CD4-positive, alpha-beta T cell treated with Interleukin-4 for 4 hours (primary cell): ENCODE results near the gene AGXT.

ENCODE experiments used
- DNase-seq: peaks from one replicate; pipeline ENCODE4 v3.0.0-alpha.2; 2020

AGXT gene

GRCh38 chr2:240869956-240870875, 1.6 kb downstream of the AGXT start:
- no peak for DNase-seq

DNA sequence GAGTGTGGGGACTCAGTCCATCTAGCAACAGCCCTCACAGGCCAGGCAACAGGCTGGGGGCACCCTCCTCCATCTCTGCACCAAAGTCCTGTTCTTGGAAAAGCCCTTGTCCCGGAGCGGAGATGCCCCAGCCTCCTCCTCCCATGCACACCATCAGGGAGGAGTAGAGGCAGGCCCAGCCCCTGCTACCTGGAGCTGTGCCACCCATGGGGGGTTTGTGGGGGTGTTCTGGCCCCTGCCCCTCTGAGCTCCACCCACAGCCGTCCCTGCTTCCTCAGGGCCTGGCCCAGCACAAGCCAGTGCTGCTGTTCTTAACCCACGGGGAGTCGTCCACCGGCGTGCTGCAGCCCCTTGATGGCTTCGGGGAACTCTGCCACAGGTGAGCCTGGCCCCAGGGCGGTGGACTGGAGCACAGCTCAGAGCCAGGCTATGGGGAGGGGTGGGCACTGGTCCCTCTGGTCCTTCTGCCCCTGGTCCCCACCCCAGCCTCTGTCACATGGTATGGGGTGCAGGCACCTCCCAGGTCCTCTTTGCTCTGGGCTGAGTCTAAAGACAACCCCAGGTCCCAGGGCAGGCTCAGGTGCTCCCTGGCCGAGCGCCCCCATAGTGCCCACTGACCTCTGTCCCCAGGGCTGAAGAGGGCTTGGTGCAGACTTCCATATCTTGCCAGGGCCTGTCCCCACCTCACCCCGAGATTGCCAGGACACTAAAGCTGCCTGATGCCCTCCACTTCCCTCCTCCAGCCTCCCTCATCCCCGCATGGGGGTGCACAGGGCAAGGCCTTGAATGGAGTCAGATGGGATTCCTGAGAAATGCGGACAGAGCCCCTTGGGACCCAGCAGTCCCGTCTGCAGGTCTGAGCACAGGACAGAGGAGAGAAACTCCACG, 2.7 kb downstream of the AGXT start:
- DNase-seq: no peak

- no peak for DNase-seq
Observed at GRCh38 chr2:240872317-240873097, 3.9 kb downstream of the AGXT start.

DNA sequence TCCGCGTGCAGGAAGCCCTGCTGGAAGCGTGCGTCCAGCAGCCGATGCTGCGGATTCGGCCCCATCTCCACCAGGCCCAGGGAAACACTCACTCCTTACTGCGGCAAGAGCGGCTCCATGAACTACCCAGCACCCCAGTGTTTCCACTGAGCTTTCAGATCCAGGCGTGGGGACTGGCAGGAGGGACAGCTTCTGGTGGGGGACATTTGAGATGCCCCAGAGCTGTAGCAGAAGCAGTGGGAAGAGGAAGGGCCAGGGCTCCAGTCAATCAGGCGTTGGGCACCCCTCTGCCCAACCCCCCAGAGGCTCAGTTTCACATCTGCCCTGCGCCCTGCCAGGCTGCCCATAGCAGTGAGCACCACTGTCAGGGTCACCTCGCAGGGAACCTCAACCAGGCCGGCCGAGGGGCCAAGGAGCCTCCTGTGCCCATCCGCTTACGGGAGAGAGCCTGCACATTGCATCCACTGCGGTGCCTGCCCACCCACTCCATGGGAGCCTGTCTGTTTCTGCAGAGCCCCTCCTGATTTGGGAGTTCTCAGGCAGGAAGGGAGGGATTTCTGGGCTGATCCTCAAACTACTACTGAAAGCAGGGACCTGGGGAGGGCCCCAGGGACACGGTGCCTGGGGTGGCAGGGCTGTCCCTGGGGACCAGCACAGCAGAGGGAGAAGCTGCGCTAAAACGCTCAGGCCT, 4.6 kb downstream of the AGXT start:
- no peak for DNase-seq

DNA sequence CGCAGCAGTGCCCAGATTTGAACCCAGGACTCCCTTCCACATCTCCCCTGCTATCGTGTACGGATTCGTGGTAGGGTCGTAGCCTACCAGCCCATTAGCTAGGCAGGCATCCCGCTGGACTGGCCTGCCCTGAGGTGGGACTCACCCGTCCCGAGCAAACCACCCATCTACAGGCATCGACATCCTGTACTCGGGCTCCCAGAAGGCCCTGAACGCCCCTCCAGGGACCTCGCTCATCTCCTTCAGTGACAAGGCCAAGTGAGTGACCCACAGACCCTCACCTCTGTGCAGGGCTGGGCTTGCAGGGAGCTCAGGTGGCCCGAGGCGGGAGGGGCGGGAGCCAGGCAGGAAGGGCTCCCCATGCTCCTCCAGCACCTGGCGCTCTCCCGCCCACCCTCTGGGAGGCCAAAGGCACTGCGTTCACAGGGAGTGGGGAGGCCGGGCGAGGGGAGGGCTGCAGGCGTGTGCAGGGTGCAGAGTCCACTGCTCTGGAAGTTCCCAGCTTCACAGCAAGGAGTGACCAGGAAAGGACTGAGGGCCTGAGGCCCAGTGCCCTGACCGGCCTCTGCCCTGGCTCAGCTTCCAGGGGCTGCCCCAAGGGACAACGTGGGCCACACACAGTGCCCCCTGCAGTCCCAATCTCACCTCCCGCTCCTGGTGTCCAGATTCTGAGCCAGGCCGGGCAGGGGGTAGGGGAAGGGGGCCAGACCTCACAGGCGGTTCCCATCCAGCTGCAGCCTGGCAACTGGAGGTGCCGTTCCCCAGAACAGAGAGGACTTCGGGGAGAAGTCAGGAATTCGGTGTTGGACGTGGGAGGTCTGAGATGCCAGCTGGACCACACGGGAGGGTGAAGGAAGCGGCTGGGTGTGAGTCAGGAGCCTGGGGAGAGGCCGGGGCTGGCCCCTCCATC, 5.4 kb downstream of the AGXT start:
- DNase-seq: no peak

GRCh38 chr2:240874715-240875227, 6.1 kb downstream of the AGXT start:
- no peak for DNase-seq

- no peak for DNase-seq
Observed at GRCh38 chr2:240875228-240876034, 6.8 kb downstream of the AGXT start.

GRCh38 chr2:240876035-240876474, 7.4 kb downstream of the AGXT start:
- DNase-seq: no peak

- no peak for DNase-seq
Observed at GRCh38 chr2:240876475-240877251, 8.0 kb downstream of the AGXT start.

DNA sequence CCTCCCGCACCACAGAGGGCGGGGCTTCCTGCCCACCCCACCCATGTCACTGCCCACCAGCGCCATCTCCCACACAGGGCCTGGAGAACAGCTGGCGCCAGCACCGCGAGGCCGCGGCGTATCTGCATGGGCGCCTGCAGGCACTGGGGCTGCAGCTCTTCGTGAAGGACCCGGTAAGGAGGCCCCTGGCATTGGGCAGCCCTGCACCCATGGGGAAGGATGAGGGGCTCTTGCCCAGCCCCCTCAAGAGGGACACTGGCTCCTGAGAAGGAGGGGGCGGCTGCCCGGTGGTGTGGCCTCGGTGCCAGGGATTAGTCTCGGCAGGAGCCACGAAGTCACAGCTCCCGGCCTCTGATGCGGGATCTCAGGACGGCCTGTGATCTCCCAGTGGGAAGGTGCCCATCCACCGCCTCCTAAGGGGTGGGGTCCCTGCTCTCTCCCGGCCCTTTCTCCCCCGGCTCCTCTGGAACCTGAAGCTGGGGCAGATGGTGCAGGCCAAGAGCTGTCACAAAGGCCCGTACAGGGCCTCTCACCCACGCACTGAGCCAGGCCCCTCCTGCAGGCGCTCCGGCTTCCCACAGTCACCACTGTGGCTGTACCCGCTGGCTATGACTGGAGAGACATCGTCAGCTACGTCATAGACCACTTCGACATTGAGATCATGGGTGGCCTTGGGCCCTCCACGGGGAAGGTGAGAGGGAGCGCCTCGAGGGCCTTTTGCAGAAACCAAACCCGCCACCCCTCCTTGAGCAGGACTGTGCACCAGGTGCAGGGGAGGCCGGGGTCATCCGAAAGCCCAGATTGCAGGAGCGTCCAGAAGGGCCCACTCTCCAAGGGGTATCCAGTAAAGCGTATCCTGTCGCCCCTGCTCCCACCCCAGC, 9.1 kb downstream of the AGXT start:
- no peak for DNase-seq

- DNase-seq: no peak
Observed at GRCh38 chr2:240878341-240878936, 9.8 kb downstream of the AGXT start.

DNA sequence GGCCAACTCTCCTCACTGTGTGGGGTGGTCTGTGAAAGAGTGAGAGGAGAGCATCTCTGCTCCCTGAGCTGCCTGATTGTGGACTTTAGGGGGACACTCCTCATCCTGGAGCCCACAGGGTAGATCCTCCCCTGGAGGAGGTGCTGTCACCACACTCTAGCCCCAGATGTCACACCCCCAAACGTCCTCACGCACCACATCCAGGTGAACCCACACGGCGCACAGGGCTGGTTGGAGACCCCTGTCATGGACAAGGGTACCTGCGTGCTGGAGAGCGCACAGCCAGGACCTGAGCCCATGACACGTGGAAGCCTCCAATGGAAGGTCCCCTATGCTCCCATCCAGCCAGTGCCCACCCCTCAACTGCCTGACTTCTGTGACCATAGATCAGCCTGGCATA, 10.5 kb downstream of the AGXT start:
- no peak for DNase-seq

DNA sequence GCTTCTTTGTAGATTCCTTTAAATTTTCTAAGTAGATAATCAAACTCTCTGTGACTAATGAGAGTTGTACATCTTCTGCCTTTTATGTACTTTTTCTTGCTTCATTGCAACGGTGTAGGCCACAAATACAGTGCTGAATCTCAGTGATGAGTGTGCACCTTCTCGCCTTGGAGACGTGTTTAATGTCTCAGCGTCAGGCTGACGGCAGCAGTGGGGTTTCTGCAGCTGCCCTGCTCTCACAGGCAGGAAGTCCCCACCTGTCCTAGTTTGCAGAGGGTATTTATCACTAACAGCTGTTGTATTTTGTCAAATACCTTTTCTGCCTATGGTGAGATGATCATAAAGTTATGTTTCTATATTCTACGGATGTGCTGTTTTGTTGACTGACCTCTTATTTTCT, 13.3 kb downstream of the AGXT start:
- no peak for DNase-seq

DNA sequence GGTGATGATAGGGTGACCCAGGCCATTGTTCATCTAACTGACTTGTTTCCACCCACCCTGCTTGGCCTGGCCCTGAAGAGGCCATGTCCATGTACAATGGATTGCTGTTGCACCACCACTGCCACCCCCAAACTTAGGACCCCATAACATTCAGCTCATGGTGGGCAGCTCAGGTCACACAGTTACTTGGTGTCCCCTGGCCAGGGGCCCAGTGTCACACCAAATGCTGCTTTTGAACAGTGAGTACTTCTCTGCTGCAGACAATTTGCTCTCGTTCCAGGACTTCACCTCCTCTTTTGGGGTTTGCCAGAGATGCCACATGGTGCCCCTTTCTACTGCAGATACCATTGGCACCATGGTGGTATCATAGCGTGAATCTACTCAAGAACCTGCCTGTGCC, 15.6 kb downstream of the AGXT start:
- no peak for DNase-seq

GRCh38 chr2:240884745-240885144, 16.1 kb downstream of the AGXT start:
- no peak for DNase-seq

- DNase-seq: no peak
Observed at GRCh38 chr2:240885566-240885965, 16.9 kb downstream of the AGXT start.

GRCh38 chr2:240886023-240886565, 17.5 kb downstream of the AGXT start:
- no peak for DNase-seq
